LHCN-M2 (cell line): Measurements from ENCODE around the gene VAMP4. TPM values are rescaled to one million over a fixed set of nuclear protein-coding genes. Genes with fewer than 3 reads are reported as not detected.
A peak's percentile ranks its signal among the peaks of the same experiment; 100 is the strongest.
"Not testable (repeated sequence)": the region's sequence is repeated elsewhere in the genome, so short reads cannot be mapped to it uniquely, and the experiment has no call there.

Experiments used
- DNase-seq: peaks from one replicate; pipeline ENCODE4 v3.0.0-alpha.2; 2012; ENCODE audit warnings: low read depth
- total RNA-seq: library from RNA; depleted of rRNA; stranded (reverse); fragments of >200 nt; gene quantifications from 2 replicates; pipeline ENCODE4 v1.2.3, GENCODE V29; 2014

The VAMP4 gene
- total RNA-seq, 1 experiment from 2014 or later = 7.2 TPM

GRCh38 chr1:171753182-171753581 is 11.3 kb upstream of the VAMP4 start:
- no peak for DNase-seq

GRCh38 chr1:171751221-171751620 is 9.4 kb upstream of the VAMP4 start:
- no peak for DNase-seq

- no peak for DNase-seq
Measured at GRCh38 chr1:171748651-171749050, 6.8 kb upstream of the VAMP4 start.

GRCh38 chr1:171744986-171745385 is 3.1 kb upstream of the VAMP4 start:
- DNase-seq = peak; percentile 10

- DNase-seq = peak; percentile 95
Measured at GRCh38 chr1:171743081-171743870, 1.4 kb upstream of the VAMP4 start.

GRCh38 chr1:171742577-171742922 is 685 bp upstream of the VAMP4 start:
- DNase-seq = peak; percentile 52

- peak; percentile 54 for DNase-seq
Measured at GRCh38 chr1:171740987-171741871, 636 bp downstream of the VAMP4 start.

- peak; percentile 15 for DNase-seq
Measured at GRCh38 chr1:171740356-171740863, 1.5 kb downstream of the VAMP4 start.

- DNase-seq = peak; percentile 34
Measured at GRCh38 chr1:171739656-171740055, 2.2 kb downstream of the VAMP4 start.

- no peak for DNase-seq
Measured at GRCh38 chr1:171738911-171739310, 3.0 kb downstream of the VAMP4 start.

- DNase-seq = no peak
Measured at GRCh38 chr1:171736196-171736595, 5.7 kb downstream of the VAMP4 start.

GRCh38 chr1:171730052-171730451 is 11.8 kb downstream of the VAMP4 start:
- DNase-seq = no peak

GRCh38 chr1:171727778-171728177 is 14.1 kb downstream of the VAMP4 start:
- DNase-seq = no peak

GRCh38 chr1:171723180-171723579 is 18.7 kb downstream of the VAMP4 start:
- DNase-seq = not testable (repeated sequence)

GRCh38 chr1:171718848-171719247 is 23.0 kb downstream of the VAMP4 start:
- no peak for DNase-seq

GRCh38 chr1:171718216-171718615 is 23.6 kb downstream of the VAMP4 start:
- peak; percentile 15 for DNase-seq

GRCh38 chr1:171717062-171717718 is 24.7 kb downstream of the VAMP4 start:
- peak; percentile 16 for DNase-seq

- DNase-seq = no peak
Measured at GRCh38 chr1:171716616-171717015, 25.2 kb downstream of the VAMP4 start.

GRCh38 chr1:171715813-171716251 is 26.0 kb downstream of the VAMP4 start:
- peak; percentile 17 for DNase-seq

- no peak for DNase-seq
Measured at GRCh38 chr1:171712341-171712740, 29.5 kb downstream of the VAMP4 start.

GRCh38 chr1:171711643-171712042 is 30.2 kb downstream of the VAMP4 start:
- no peak for DNase-seq

GRCh38 chr1:171707583-171707982 is 34.3 kb downstream of the VAMP4 start:
- no peak for DNase-seq
